ENCODE data around the gene BOD1L1. TPM values are rescaled to one million over a fixed set of nuclear protein-coding genes. Genes with fewer than 3 reads are reported as not detected.
A peak's percentile ranks its signal among the peaks of the same experiment; 100 is the strongest.

The BOD1L1 gene
- total RNA-seq (10 to 100 TPM; 13.7 to 19.3 (median 15.6) TPM), polyA plus RNA-seq (10 to 100 TPM in 1 of 3 donors, 1 to 10 TPM in 2; 6.0 to 12.8 (median 7.9) TPM)
- long read RNA-seq, donor 1, partial matches to known transcripts = 14 of 14 reads
- long read RNA-seq, donor 1, other reads (novel, unspliced or antisense) = 0 of 14 reads
- long read RNA-seq, donor 2, partial matches to known transcripts = 35 of 37 reads
- long read RNA-seq, donor 2, other reads (novel, unspliced or antisense) = 2 of 37 reads

DNA sequence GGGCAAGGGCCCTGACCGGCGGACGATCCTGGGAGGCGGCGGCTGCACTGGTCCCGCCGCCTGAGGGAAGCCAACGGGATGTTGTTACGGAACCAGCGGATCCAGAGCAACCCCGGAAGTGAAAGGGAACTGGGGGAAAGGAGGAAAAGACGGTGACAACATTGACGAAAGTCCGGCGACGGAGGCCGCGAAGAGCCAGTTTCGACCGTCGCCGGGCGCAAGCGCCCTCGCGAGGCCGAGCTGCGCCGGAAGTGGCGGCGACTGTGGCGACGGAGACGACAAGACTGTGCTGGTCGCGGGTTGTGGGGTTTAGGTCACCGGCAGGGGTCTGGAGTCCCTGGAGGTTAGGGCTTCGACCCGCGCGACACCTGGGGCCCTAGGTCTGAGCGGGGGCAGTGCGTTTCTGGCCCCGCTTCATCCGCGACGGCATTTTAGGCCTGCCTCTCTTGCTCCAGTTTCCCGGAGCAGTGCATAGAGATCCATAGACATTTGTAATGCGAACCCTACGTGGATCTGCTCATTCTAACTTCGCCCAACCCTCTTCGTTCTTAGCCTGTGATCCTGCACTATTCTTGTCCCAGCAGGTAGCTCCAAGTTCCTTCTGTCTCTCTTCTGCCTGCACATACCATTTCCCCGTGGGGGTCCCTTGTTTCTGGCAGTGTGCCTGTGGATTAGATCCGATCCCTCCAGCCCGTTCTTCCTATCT lies at the start of gene BOD1L1:
Gene BOD1L1 (minus strand): TSS at position 120 of the 706 bp plus-strand sequence. CDS start 138 bp downstream, outside the sequence.
- no peaks in the 10 kb centered on the region for H3K36me3 ChIP-seq (ENCODE audit: insufficient read depth in 1 of 2, low read depth in 1 of 2)
- peak within 1 kb of the TSS; percentile 99 for H3K27ac ChIP-seq
- H3K4me1 ChIP-seq = peaks cover 27% of the 10 kb centered on the region
- ATAC-seq (peak; percentile 96 to 99 (median 98)), DNase-seq (peak; percentile 89 to 93)
- WGBS, 3 donors = 0% methylated on average over 51 to 55 of the region's 55 CpGs
- H3K9me3 ChIP-seq = no peaks in the 10 kb centered on the region
- intact Hi-C loops (cut with DNase I) = loop anchor here (2.0 to 10.0 kb wide), 2 partner anchors 143 to 1373 kb away; partner anchors contain the start of gene RAB28 (in 2 of the 2)
- H3K4me3 ChIP-seq = peak within 1 kb of the TSS; percentile 83
- peak; percentile 45 for TF ChIP-seq CTCF (IDR thresholded peaks at IDR 0.05)
- H3K27me3 ChIP-seq (ENCODE audit: insufficient read depth in 3 of 3, low read length in 2 of 3) = no peaks in the 10 kb centered on the region

DNA sequence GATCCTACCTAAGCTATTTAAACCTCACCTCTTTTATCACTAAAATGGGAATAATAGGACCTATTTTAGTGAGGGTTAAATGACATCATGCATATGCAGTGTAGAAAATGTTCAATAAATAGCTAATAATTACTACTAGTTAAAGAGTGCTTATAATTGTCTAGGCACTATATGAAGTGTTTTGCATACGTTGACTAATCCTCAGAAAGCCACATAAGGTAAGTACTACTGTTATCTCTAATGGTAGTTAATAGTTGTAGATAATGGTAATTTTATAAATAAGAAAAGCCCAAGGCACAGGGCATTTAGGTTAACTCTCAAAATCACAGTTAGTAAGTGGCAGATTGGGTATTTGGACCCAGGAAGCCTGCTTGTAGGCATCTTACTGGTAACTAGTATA lies 47.4 kb upstream of the BOD1L1 start:
- WGBS, 3 donors = 75 to 86% (median 85%) methylated on average over 1 of the region's 1 CpG
- no peak for ATAC-seq
- H3K9me3 ChIP-seq = no peaks in the 10 kb centered on the region
- H3K4me1 ChIP-seq = no peaks in the 10 kb centered on the region
- intact Hi-C loops (cut with DNase I) = no loop called here
- DNase-seq = no peak
- H3K27ac ChIP-seq = no peak overlapping the region
- no peaks in the 10 kb centered on the region for H3K36me3 ChIP-seq (ENCODE audit: insufficient read depth in 1 of 2, low read depth in 1 of 2)
- H3K4me3 ChIP-seq = no peak overlapping the region
- no peak for TF ChIP-seq CTCF (IDR thresholded peaks at IDR 0.05)
- H3K27me3 ChIP-seq (ENCODE audit: insufficient read depth in 3 of 3, low read length in 2 of 3) = no peaks in the 10 kb centered on the region

DNA sequence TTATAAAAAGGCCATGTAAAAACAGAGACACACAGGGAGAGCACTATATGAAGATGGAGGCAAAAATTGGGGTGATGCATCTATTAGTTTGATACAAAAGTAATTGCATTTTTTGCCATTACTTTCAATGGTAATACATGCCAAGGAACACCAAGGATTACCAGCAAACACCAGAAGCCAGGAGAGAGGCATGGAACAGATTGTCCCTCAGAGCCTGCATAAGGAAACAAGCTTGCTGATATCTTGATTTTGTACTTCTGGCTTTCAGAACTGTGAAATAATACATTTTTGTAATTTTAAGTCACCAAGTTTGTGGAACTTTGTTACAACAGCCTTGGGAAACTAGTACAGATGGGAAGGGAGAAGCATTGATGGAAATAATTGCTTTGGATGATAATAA lies 45.6 kb upstream of the BOD1L1 start:
- Histone ChIP-seq H3K4me1 (no peaks in the 10 kb centered on the region), H3K9me3 (no peaks in the 10 kb centered on the region), H3K27me3 (ENCODE audit: insufficient read depth in 3 of 3, low read length in 2 of 3) (no peaks in the 10 kb centered on the region), H3K36me3 (ENCODE audit: insufficient read depth in 1 of 2, low read depth in 1 of 2) (no peaks in the 10 kb centered on the region), H3K4me3 (no peak overlapping the region), H3K27ac (no peak overlapping the region)
- no peak for ATAC-seq
- intact Hi-C loops (cut with DNase I) = no loop called here
- TF ChIP-seq CTCF (IDR thresholded peaks at IDR 0.05) = no peak
- DNase-seq = no peak

- Histone ChIP-seq H3K4me3 (no peak overlapping the region), H3K27me3 (ENCODE audit: insufficient read depth in 3 of 3, low read length in 2 of 3) (no peaks in the 10 kb centered on the region), H3K27ac (no peak overlapping the region), H3K36me3 (ENCODE audit: insufficient read depth in 1 of 2, low read depth in 1 of 2) (no peaks in the 10 kb centered on the region), H3K9me3 (no peaks in the 10 kb centered on the region), H3K4me1 (no peaks in the 10 kb centered on the region)
- WGBS, 3 donors = 73 to 79% (median 75%) methylated on average over 4 of the region's 4 CpGs
- DNase-seq = no peak
- intact Hi-C loops (cut with DNase I) = no loop called here
- ATAC-seq = no peak
- no peak for TF ChIP-seq CTCF (IDR thresholded peaks at IDR 0.05)
Observed at GRCh38 chr4:13670456-13671160, 43.1 kb upstream of the BOD1L1 start.

Data from psoas muscle (tissue), 8 donors.